Mesangial cell (primary cell): ENCODE measurements around the gene CTSW. TPM values are rescaled to one million over a fixed set of nuclear protein-coding genes. Genes with fewer than 3 reads are reported as not detected.

Experiments
- total RNA-seq: library from RNA; depleted of rRNA; stranded (reverse); fragments of >200 nt; gene quantifications from 2 replicates; pipeline ENCODE4 v1.2.3, GENCODE V29; 2015

CTSW gene
- total RNA-seq, result 0.81 TPM in 1 of 2 replicates, not detected in the other

DNA sequence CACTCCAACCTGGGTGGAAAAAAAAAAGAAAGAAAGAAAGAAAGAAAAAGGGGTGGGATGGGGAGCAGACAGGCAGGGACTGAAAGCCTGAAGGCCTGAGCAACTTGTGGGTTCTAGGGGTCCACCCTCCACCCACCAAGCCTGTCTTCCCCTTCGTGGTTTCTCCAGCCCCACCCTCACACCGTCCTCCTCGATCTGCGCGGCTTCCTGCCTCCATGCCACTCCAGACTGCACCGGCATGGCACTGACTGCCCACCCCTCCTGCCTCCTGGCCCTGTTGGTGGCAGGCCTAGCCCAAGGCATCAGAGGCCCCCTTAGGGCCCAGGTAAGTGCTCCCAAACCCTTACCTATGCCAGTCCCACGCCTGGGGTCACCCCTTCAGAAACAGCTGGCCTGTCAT lies at the start of gene CTSW:
CTSW (plus strand) TSS at position 221 of the 400 bp plus-strand sequence; CDS start at position 239, 18 bp downstream.

DNA sequence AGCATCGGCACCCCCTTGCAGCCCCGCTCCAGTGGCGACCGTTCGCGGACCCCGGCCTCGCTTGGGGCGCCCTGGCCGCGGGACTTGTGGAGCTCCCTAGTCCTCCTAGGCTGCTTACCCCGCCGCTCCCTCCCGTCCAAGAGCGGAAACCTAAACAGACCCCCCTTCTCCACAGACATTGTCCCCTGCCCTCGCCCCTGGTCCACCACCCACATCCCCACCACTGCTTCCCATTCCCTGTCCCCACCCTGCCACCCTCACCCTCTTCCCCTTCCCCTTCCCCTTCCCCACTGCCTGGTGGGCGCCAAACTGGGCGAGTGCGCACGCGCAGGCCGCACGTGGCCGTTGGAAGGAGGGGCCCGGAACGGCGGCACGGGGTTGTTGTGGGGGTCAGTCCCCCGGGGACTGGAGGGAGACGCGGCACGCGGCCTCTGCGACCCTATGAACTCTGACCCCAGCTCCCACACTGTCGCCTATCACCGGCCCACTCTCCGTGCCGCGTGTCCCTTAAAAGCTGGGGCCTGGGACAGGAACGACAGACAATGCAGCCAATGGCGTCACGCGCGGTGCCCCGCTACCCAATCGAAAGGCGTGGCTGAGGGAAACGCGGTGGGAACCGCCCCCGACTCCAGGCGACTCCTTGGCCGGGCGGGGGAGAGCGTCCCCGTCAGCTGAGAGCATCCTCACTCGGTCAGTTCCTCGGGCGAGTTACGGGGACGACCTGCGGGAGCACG lies 46.2 kb upstream of the CTSW start, which contains the start of gene SNX32:
SNX32 (plus strand) TSS at position 667 of the 734 bp plus-strand sequence. CDS start 103 bp downstream, outside the sequence.

GRCh38 chr11:65857853-65858680 lies 21.6 kb upstream of the CTSW start, which contains the start of gene CFL1:
CFL1 (minus strand) TSS chr11:65858180; CDS start chr11:65858099, 81 bp downstream.

DNA sequence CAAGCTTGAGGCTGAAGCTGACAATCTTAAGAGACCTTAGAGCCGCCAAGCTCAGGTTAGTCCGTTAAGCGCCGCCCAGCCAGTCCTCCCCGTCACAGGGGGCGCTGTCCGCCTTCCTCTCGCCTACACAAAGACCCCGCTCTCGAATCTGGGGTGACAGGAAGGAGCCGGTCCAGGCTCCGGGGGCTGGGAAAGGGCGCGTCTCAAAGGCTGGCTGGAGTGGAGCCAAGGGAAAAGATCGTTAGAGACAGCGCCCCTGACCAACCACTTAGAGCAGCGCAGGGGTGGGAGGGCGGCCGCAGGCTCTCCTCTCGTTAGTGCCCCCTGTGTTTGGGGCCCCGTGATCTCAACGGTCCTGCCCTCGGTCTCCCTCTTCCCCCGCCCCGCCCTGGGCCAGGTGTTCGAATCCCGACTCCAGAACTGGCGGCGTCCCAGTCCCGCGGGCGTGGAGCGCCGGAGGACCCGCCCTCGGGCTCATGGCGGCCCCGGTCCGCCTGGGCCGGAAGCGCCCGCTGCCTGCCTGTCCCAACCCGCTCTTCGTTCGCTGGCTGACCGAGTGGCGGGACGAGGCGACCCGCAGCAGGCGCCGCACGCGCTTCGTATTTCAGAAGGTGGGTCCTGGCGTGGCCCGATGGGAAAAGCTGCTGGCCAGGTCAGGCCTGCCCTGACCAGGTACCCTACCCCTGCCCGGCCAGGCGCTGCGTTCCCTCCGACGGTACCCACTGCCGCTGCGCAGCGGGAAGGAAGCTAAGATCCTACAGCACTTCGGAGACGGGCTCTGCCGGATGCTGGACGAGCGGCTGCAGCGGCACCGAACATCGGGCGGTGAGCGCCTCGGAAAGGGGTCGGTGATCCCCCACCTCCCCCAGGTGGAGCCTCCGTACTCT lies 19.1 kb upstream of the CTSW start, which contains the start of gene MUS81:
MUS81 (plus strand) TSS at position 156 of the 887 bp plus-strand sequence; CDS start at position 477, 321 bp downstream.

DNA sequence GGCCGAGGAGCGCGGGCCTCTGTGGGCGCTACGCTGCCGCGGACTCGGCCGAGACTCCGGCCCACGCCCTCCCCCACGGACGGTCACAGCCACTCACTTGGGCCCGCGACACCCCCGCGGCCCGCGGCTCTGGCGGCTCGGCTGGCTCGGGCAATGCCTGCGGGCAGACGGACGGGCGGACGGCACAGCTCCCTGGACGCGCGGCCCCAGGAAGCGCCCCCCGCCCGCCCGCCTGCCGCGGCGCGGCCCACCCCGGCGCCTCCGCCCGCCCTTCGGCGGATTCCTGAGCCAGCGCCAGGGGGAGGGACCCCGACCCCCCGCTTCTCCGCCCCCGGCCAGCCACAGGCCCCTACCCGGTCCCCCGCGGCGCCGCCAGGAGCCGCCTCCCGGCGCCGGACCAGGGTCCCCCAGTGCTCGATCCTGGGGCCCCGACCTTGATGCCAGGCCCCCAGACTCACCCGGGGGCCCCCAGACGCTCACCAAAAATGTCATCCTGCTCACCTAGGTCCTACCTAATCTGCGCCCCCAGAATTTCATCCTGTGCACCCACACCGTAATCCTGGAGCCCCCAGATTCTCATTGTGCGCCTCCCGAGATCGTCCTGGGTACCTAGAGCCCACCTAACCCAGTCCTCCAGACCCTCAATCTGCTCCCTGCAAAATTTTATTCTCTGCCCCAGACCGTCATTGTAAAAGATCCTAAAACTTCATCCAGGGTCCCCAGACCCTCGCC lies 6.9 kb upstream of the CTSW start, which contains the start of gene EFEMP2:
EFEMP2 (minus strand) TSS at position 215 of the 732 bp plus-strand sequence. CDS start 446 bp downstream, outside the sequence.

GRCh38 chr11:65888163-65888814 lies 8.7 kb downstream of the CTSW start, which contains the start of gene FIBP:
FIBP (minus strand) TSS chr11:65888471; CDS start chr11:65888418, 53 bp downstream.

GRCh38 chr11:65890324-65891218 lies 10.9 kb downstream of the CTSW start, which contains the start of gene CCDC85B:
CCDC85B (plus strand) TSS chr11:65890673; CDS start chr11:65890784, 111 bp downstream.

DNA sequence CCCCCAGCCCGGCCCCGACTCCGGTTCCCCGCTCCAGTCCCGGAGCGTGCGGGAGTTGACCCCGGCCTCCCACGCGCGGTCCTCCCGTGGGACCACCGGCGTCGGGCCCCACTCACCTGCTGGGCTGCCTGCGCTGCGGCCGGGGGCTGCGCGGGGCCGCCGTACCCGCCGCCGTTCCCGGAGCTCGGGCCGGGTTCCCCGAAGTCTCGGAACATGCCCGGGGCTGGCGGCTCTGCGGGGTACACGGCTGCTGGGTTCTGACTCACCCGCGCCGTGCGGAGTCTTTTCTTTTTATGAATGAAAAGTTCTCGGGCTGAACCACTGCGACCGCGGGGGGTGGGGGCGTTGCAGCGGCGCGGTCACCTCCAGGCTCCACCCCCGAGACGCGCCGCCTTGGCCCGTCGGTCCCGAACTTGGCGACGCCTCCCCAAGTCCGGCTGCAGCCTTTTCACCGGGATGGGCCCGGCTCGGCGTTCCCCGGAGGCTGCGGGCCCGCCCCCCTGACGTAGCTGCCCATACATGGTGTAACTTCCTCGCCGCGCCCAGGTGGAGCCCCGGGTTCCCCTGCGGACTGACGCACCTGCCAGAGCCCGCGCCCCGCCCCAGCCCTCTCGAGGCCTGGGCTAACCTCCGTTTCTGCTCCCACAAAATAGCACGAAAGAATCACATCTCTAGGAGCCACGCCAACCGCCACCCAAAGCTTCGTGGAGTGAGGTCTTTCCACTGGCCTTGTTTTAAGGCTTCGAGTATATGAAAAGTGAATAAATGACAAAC lies 20.7 kb downstream of the CTSW start, which contains the start of gene FOSL1:
FOSL1 (minus strand) TSS at position 264 of the 774 bp plus-strand sequence; CDS start at position 215, 49 bp downstream.

DNA sequence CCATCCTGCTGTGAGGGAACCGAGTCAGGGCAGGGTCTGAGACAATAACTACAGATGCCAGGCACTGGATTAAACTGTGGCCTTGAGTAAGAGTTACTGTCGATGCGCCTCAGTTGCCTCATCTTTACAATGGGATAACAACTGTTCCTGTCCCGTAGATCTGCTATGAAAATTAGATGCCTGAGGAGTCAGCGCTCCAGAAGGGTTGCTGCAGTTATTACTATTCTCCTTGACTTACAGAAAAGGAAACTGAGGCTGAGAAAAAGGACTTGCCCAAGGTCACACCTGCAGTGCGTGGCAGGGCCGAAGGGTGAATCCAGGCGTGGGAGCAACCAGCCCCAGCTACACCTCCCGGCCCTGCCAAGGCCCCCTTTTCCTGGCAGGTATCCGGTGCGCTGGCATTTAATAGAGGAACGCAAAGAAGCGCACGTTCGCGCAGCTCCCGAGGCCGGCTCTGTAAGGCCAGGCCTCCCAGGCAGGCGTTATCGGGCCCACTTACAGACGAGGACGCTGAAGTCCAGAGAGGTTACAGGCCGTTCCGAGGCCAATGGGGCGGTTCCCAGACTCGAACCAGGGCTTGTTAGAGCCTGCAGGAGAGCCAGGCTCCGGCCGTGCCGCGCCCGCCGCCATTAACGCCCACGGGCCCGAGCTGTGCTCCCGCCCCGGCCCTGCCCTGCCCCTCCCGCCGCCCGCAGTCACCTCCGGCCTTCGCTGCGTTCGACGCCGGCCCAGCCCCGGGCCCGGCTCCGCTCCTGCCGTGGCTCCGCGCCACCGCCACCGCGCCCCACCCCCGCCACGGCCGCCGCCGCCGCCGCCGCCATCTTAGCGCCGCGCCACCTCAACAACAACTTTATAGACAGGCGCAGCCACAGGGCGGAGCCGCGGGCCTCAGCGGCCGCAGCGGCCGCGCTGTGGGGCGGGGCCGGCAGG lies 38.8 kb downstream of the CTSW start, which contains the start of gene C11orf68:
C11orf68 (minus strand) TSS at position 852 of the 930 bp plus-strand sequence; CDS start at position 821, 31 bp downstream.

GRCh38 chr11:65919141-65919572 lies 39.5 kb downstream of the CTSW start, which contains the start of gene DRAP1:
DRAP1 (plus strand) TSS chr11:65919426; CDS start chr11:65919502, 76 bp downstream.

Other genes starting within 250 kb of the CTSW start
- gene SIPA1, start 241.7 kb upstream of the CTSW start, total RNA-seq, result 48.2 and 73.5 TPM in 2 replicates
- 57.8 and 74.3 TPM in 2 replicates for gene RELA, start 216.9 kb upstream of the CTSW start, total RNA-seq
- 46.8 and 47.7 TPM in 2 replicates for gene KAT5, start 167.6 kb upstream of the CTSW start, total RNA-seq
- gene RNASEH2C, start 159.0 kb upstream of the CTSW start, total RNA-seq, result 20.2 and 48.9 TPM in 2 replicates
- 12.5 and 13.9 TPM in 2 replicates for gene AP5B1, start 98.9 kb upstream of the CTSW start, total RNA-seq
- gene OVOL1, start 92.8 kb upstream of the CTSW start, total RNA-seq, result 0.51 TPM in 1 of 2 replicates, not detected in the other
- 0.89 TPM in 1 of 2 replicates, not detected in the other for gene SNX32, start 45.9 kb upstream of the CTSW start, total RNA-seq
- gene CFL1, start 21.7 kb upstream of the CTSW start, total RNA-seq, result 1,341 and 2,316 TPM in 2 replicates
- gene MUS81, start 19.4 kb upstream of the CTSW start, total RNA-seq, result 52.4 and 57.2 TPM in 2 replicates
- gene EFEMP2, start 7.0 kb upstream of the CTSW start, total RNA-seq, result 77.6 and 161 TPM in 2 replicates
- gene FIBP, start 8.6 kb downstream of the CTSW start, total RNA-seq, result 176 and 229 TPM in 2 replicates
- 55.9 and 59.3 TPM in 2 replicates for gene CCDC85B, start 10.8 kb downstream of the CTSW start, total RNA-seq
- gene FOSL1, start 20.6 kb downstream of the CTSW start, total RNA-seq, result 19.8 and 147 TPM in 2 replicates
- 25.6 and 28.8 TPM in 2 replicates for gene C11orf68, start 39.2 kb downstream of the CTSW start, total RNA-seq
- gene DRAP1, start 39.6 kb downstream of the CTSW start, total RNA-seq, result 104 and 182 TPM in 2 replicates
- not detected in 2 replicates for gene TSGA10IP, start 65.6 kb downstream of the CTSW start, total RNA-seq
- gene SART1, start 81.9 kb downstream of the CTSW start, total RNA-seq, result 48.7 and 51.8 TPM in 2 replicates
- gene EIF1AD, start 122.3 kb downstream of the CTSW start, total RNA-seq, result 28.1 and 34.7 TPM in 2 replicates
- 70.9 and 118 TPM in 2 replicates for gene BANF1, start 122.7 kb downstream of the CTSW start, total RNA-seq
- 2.4 and 18.0 TPM in 2 replicates for gene CST6, start 132.2 kb downstream of the CTSW start, total RNA-seq
- 0.33 and 1.0 TPM in 2 replicates for gene CATSPER1, start 146.6 kb downstream of the CTSW start, total RNA-seq
- 2.1 and 45.1 TPM in 2 replicates for gene GAL3ST3, start 169.3 kb downstream of the CTSW start, total RNA-seq
- gene SF3B2, start 172.5 kb downstream of the CTSW start, total RNA-seq, result 160 and 223 TPM in 2 replicates
- gene PACS1, start 190.4 kb downstream of the CTSW start, total RNA-seq, result 50.5 and 67.8 TPM in 2 replicates